IPS-18c (cell line): ENCODE data around the gene GRIK1.

Experiments
- H3K4me3 ChIP-seq: 2 replicates; pipeline ENCODE4 v1.7.0; 2013; ENCODE audit warnings: low read depth, mild to moderate bottlenecking, low read length, moderate library complexity; ENCODE audit not compliant: insufficient read depth
- H3K9me3 ChIP-seq: one replicate; pipeline ENCODE4 v1.6.1; 2013; ENCODE audit warnings: mild to moderate bottlenecking, low read length, moderate library complexity; ENCODE audit not compliant: control insufficient read depth, insufficient read depth

GRIK1 gene

DNA sequence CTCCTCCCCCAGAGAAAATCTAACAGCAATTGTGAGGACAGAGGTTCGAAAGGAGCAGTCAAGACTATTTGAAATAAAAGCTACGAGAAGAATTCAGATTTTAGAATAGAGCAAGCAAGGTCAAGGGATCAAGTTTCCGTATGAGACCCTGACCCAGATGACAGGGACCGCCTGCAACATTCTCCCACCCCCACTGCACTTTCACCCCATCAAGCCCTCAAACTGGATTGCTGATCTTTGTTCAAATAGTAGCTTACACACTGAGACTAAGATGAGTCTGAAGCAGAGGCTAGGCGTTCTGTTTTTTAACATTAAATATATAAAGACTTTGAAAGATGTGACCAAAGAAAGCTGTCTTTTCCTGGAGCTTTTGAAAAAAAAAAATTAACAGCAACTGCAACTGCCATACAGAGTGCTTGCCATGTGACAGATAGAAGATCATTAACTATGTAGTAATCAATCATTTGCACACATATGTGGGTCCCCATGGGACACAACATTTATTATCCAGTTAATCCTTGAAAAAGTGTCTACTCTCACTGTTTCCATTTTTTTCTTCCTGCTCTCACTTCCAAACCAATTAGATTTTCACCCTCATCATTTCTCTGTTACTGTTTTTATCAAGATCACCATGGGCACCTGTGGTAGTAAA lies 120.0 kb downstream of the GRIK1 start:
- H3K4me3 ChIP-seq: no peak overlapping the region
- no peaks in the 10 kb centered on the region for H3K9me3 ChIP-seq

GRCh38 chr21:29818383-29818921 lies 121.3 kb downstream of the GRIK1 start:
- Histone ChIP-seq H3K4me3 (no peak overlapping the region), H3K9me3 (no peaks in the 10 kb centered on the region)

DNA sequence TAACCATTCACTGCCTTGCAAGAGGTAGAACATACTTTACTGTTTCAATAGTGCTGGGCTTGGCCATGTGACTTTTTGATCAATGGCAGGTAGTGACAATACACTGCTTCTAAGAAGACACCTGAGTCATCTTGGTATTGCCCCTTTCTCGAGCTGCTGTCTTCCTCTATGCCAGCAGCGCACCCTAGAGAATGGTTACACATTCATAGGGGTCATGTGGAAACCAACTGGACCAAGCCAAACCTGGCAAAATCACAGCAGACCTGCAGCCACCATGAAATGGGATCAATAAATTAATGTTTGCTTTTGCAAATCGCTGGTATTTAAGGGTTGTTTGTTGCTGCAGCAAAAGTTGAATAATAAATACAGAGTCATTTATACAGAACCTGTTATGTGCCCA lies 122.3 kb downstream of the GRIK1 start:
- no peaks in the 10 kb centered on the region for H3K9me3 ChIP-seq

DNA sequence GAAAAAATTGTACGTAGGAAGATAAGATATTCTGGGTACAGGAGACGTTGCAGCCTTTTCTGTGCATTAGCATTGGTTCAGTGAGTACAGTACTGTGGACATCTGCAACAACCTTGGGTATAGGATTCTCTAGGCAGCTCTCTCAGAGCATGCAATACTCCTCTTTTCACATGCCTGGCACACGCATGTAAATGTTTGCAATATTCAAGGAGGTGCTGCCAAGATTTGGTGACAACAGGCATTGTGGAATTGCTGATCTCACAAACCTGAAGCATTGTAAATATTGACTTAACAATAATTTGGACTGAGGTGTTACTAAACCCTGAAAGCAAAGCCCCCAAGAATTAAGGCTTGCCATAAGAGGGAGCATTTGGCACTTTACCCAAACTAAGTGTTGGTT lies 126.8 kb downstream of the GRIK1 start:
- H3K9me3 ChIP-seq: no peaks in the 10 kb centered on the region
- no peak overlapping the region for H3K4me3 ChIP-seq

More for the DNA sequence above, 122.3 kb downstream of the GRIK1 start:
- H3K4me3 ChIP-seq: no peak overlapping the region

- no peak overlapping the region for H3K4me3 ChIP-seq
- no peaks in the 10 kb centered on the region for H3K9me3 ChIP-seq
Observed at GRCh38 chr21:29810871-29811270, 128.9 kb downstream of the GRIK1 start.

DNA sequence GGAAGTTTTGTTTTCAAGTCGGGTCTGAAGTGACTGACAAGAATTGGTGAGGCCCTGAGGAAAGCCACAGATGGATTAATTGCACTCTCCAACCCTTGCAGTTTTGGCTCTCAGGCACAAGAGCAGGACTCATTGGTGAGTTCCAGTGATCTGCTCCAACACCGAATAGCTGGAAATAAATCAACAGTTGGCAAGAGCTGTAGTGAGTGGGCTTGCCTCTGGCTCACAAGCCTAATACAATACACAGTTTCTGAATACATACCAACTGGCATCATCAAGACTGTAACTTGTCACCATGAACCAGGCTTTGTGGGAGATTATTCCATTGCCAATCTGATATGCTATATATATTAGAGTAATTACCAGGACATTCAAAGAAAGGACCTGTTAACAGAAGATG lies 131.6 kb downstream of the GRIK1 start:
- Histone ChIP-seq H3K9me3 (no peaks in the 10 kb centered on the region), H3K4me3 (no peak overlapping the region)

- H3K4me3 ChIP-seq: no peak overlapping the region
Observed at GRCh38 chr21:29805105-29805504, 134.7 kb downstream of the GRIK1 start.

GRCh38 chr21:29803191-29803590 lies 136.6 kb downstream of the GRIK1 start:
- Histone ChIP-seq H3K4me3 (no peak overlapping the region), H3K9me3 (no peaks in the 10 kb centered on the region)

More at GRCh38 chr21:29805105-29805504, 134.7 kb downstream of the GRIK1 start:
- H3K9me3 ChIP-seq: no peaks in the 10 kb centered on the region

- no peaks in the 10 kb centered on the region for H3K9me3 ChIP-seq
Observed at GRCh38 chr21:29801122-29801521, 138.7 kb downstream of the GRIK1 start.

DNA sequence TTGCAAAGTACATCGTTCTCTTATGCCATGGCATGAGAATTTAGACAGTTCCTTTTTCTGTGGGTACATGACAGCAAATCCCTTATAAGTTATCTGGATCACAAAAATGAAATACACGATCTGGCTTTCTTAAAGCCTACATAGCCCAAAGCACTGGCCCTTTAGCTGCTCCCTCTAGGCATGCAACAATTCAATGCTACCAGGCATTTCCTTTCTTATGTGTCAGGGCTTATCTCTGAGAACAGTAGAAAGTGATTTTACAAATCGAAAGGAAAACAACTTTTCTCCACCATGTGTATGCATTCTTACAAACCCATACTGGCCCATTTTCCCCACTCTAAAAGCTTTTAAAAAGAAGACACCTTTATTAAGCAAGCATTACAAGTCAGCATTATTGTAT lies 139.7 kb downstream of the GRIK1 start:
- Histone ChIP-seq H3K4me3 (no peak overlapping the region), H3K9me3 (no peaks in the 10 kb centered on the region)

More at GRCh38 chr21:29801122-29801521, 138.7 kb downstream of the GRIK1 start:
- no peak overlapping the region for H3K4me3 ChIP-seq

DNA sequence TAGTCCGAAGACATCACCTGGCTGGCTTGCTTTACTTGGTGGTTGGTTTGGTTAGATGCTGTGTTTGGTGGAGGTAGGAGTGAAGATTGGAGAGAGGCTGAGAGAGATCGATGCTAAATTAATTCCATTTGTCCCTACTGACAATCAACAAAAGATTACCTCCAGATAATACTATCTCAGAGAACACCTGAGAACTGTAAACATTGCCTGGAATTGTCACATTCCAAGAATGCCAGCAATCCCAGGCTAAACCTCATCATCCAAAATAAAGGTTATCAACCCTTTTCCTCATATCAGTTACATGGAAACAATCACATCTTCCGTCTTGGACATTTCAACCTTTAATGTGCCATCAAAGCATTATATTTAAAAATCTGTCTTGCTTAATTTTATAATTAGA lies 141.0 kb downstream of the GRIK1 start:
- no peaks in the 10 kb centered on the region for H3K9me3 ChIP-seq

GRCh38 chr21:29797155-29797554 lies 142.6 kb downstream of the GRIK1 start:
- no peak overlapping the region for H3K4me3 ChIP-seq
- H3K9me3 ChIP-seq: no peaks in the 10 kb centered on the region

More for the DNA sequence above, 141.0 kb downstream of the GRIK1 start:
- H3K4me3 ChIP-seq: no peak overlapping the region

DNA sequence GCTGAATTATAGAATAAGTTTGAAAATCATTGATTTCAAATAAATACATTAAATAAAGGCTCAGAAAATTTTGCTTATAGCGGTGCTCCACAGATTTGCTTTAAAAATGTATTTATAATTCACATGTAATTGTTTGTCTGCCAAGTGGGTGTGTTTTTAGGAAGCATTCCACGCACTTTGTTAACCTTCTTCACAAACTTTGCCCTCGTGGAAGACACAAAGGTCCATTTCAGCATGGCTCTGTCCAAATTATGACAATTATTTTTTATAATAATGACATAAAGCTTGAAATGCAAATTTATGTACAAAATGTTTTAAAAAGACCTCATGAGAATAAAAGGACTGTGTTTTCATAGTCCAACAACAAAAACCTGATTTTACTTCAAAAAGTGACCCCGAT lies 146.1 kb downstream of the GRIK1 start:
- H3K4me3 ChIP-seq: no peak overlapping the region
- H3K9me3 ChIP-seq: no peaks in the 10 kb centered on the region

GRCh38 chr21:29789393-29789792 lies 150.4 kb downstream of the GRIK1 start:
- Histone ChIP-seq H3K4me3 (no peak overlapping the region), H3K9me3 (no peaks in the 10 kb centered on the region)

DNA sequence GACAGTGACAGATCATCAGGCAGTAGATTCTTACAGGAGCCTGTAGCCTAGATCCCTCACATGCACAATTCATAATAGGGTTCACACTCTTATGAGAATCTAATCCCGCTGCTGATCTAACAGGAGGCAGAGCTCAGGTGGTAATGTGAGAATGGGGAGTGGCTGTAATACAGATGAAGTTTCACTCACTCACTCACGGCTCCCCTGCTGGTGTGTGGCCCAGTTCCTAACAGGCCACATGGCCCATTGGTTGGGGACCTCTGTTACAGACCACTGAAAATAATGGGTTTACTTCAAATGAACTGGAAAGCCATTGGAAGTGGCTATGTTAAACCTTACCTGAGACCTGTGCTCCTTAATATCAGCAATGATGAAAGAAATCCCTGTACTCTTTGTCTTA lies 151.0 kb downstream of the GRIK1 start:
- no peak overlapping the region for H3K4me3 ChIP-seq
- H3K9me3 ChIP-seq: no peaks in the 10 kb centered on the region

GRCh38 chr21:29787361-29787909 lies 152.4 kb downstream of the GRIK1 start:
- no peak overlapping the region for H3K4me3 ChIP-seq
- H3K9me3 ChIP-seq: no peaks in the 10 kb centered on the region

DNA sequence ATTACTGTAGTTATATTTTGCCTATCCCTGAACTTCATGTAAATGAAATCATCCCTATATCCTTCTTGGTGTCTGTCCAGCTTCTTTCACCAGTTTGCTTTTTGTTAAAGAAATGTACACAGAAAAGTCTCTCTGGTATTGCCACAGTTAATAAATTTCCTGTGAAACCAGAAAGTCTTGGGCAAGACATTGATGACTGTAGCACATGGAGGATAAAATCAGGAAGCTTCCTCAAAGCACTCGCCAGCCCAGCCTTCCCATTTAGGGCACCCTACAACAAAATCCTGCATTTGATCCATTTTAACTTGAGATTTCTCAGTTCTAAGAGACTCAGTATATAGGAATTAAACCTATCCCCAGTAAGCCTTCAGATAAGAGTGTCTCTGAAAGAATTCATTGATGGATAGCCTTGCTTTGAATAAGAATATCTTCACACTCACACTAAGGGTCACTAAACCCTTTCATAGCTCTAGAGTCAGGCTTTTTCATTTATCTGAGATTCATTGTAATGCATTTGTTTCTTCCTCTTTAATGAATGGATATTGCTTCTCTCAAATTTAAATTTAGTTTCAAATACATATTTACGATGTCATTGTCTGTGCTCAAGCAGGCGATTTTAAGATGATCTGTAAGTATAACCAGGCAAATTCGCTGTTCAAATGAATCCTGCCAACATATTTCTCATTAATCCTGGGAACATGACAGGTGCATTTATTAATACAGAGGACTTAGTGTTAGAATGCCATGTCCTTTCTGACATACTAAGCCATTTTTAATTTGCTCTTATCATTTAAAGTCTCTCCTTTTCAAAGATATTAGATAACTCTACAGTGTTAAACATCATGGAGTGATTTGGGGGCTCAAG lies 153.1 kb downstream of the GRIK1 start:
- Histone ChIP-seq H3K9me3 (no peaks in the 10 kb centered on the region), H3K4me3 (no peak overlapping the region)

DNA sequence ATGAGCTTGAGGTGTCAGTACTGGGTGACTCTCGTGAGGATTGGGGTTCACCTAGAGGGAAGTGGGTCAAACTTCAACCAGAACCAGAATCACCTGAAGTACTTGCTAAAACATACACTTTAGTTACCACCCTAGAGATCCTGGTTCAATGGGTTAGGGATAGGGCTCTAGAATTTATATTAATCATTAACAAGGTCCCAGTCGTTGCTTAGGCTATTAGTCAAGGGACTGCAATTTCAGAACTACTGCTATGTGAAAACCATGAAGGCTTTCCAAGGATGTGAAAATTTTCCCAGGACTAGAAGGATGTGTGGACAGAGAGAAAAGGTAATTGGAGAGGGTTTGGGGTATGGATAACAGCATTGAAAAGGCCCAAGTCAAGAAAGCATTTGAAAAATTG lies 162.6 kb downstream of the GRIK1 start:
- Histone ChIP-seq H3K9me3 (no peaks in the 10 kb centered on the region), H3K4me3 (no peak overlapping the region)
